Measurements from ENCODE around the gene UBXN11. TPM values are rescaled to one million over a fixed set of nuclear protein-coding genes. Genes with fewer than 3 reads are reported as not detected.

The UBXN11 gene
- total and polyA plus RNA-seq, 2 of the 13 experiments (the other 11 are each of a cell fraction or from before 2014, with no cell fraction given): 9.3 to 10.4 TPM

GRCh38 chr1:26233903-26234643, 72.4 kb downstream of the UBXN11 start, which contains the start of gene CEP85 (continued):
- TF ChIP-seq REL (CRISPR knock-in tag; conservative IDR thresholded peaks at IDR 0.05) (0 out of 2 replicates have a peak, but pooled peaks have one; percentile 44), HNRNPLL (IDR thresholded peaks at IDR 0.05; ENCODE audit: low read depth, low read length, poor library complexity, severe bottlenecking) (peak; percentile 82), ZBTB44 (CRISPR knock-in tag; IDR thresholded peaks at IDR 0.05) (no peak), YEATS4 (CRISPR knock-in tag; IDR thresholded peaks at IDR 0.05; ENCODE audit: borderline replicate concordance) (peak; percentile 87; the same call in 1 of the 2 replicates), RNF2 (conservative IDR thresholded peaks at IDR 0.05; ENCODE audit: low read depth) (peak; percentile 64; the same call in 1 of the 2 replicates), ZGPAT (CRISPR knock-in tag; IDR thresholded peaks at IDR 0.05) (0 out of 2 replicates have a peak, but pooled peaks have one; percentile 12), RXRA (CRISPR knock-in tag; IDR thresholded peaks at IDR 0.05) (peak; percentile 56; the same call in 1 of the 2 replicates), AFF4 (CRISPR knock-in tag; IDR thresholded peaks at IDR 0.05) (peak; percentile 54; the same call in 1 of the 2 replicates), ZBTB26 (CRISPR knock-in tag; IDR thresholded peaks at IDR 0.05; ENCODE audit: borderline replicate concordance) (no peak; the same call in 1 of the 2 replicates), ZNF605 (CRISPR knock-in tag; IDR thresholded peaks at IDR 0.05) (peak; percentile 86; the same call in 1 of the 2 replicates), ZNF557 (CRISPR knock-in tag; IDR thresholded peaks at IDR 0.05) (no peak), ZNF160 (CRISPR knock-in tag; IDR thresholded peaks at IDR 0.05) (peak; percentile 82), GPBP1L1 (CRISPR knock-in tag; IDR thresholded peaks at IDR 0.05) (no peak), TCF7L2 (IDR thresholded peaks at IDR 0.05; ENCODE audit: low read depth, low read length) (no peak), ZNF354B (CRISPR knock-in tag; IDR thresholded peaks at IDR 0.05) (no peak), ZNF792 (CRISPR knock-in tag; IDR thresholded peaks at IDR 0.05) (peak; percentile 26; the same call in 1 of the 2 replicates), DPF2 (CRISPR knock-in tag; IDR thresholded peaks at IDR 0.05; ENCODE audit: borderline replicate concordance, low read depth) (no peak), ARHGAP35 (CRISPR knock-in tag; IDR thresholded peaks at IDR 0.05; ENCODE audit: borderline replicate concordance) (no peak), ZNF263 (CRISPR knock-in tag; IDR thresholded peaks at IDR 0.05) (peak; percentile 9; the same call in 1 of the 2 replicates)
